ENCODE measurements around the gene RPL26.
"Not testable (repeated sequence)": the region's sequence is repeated elsewhere in the genome, so short reads cannot be mapped to it uniquely, and the experiment has no call there.

RPL26 gene

DNA sequence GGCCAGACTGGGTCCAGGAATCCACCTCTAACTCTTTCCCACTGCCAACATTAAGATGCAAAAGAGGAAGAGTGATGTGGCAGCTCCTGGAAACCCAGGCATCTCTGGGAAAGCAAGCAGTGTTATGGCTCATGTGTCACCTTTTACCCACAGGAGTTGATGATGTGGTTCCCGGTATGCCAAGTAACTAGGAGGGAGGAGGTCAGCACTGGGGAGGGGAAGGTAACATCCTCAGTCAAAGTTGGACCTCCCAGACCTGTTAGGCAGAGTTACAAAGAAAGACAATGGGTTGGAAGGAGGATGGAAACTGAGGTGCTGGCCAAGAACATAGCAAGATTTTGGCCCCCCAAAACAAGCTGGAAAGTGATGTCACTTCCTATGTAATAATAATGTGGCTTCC lies 17.9 kb downstream of the RPL26 start:
- DNase-seq (ENCODE audit: low read depth in 2 of 2) = no peak

DNA sequence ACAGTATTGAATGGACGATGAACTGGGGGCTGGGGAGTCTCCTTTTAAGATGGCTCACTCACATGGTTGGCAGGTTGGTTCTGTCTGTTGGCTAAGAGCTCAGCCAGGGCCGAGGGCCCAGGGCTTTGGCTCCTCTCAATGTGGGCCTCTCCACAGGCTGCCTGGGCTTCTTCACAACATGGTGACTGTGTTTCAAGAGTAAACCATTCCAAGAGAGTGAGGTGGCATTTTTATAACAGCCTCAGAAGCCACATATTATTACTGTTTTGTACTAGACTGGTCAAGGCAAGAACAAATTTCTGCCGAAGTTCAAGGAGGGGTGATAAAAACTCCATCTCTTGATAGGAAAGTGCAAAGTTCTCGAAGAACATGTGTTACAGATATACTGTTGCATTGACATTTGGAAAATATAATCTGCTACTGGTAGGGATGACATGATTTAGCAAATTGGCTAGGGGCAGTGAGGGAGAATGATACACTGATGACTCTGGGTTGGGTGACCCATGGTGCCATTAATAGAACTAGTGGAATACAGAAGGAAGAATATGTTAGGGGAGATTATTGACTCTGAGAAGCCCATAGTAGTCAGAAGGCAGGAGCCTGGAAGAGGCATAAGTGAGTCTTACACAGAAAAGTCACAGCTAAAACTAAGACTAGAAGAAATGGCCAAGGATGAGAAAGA lies 20.2 kb downstream of the RPL26 start:
- DNase-seq (ENCODE audit: low read depth in 2 of 2) = no peak

DNA sequence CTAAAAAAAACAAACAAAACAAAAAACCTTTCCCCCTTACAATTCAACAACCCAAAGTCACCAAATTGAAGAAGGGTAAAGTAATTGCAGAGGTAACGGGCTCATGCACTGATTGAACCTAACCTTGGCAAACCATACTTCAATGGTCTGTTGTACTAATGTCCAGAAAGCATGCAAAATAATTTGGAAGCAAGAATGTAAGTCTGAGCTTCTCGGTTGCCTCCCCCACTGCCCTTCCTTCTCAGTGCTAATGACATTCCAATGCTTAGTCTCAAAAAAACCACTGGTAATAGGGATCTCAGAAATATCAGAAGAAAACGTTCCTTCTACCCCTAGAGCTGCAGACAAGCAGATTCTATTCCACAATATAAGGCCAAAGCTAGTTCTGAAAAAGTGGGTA lies 22.2 kb downstream of the RPL26 start:
- DNase-seq (ENCODE audit: low read depth in 2 of 2) = no peak

DNA sequence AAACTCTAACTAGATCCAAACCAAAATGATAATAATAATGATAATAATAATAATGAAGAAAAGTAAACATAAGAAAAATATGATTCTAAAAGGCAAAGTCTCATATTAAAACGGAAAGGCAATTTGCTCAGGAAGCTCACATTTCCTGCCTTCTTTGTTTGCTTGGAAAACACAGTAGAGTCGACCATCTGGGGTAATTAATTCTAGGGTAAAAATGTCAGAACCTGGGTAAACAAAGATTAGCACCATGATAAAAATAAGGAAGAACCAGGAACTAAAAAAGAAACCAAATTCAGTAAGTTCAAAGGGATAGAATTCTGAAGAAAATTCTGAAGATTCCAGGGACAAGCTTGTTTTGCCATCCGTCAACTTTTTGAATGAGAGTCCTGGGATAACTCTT lies 22.7 kb downstream of the RPL26 start:
- no peak for DNase-seq (ENCODE audit: low read depth in 2 of 2)

DNA sequence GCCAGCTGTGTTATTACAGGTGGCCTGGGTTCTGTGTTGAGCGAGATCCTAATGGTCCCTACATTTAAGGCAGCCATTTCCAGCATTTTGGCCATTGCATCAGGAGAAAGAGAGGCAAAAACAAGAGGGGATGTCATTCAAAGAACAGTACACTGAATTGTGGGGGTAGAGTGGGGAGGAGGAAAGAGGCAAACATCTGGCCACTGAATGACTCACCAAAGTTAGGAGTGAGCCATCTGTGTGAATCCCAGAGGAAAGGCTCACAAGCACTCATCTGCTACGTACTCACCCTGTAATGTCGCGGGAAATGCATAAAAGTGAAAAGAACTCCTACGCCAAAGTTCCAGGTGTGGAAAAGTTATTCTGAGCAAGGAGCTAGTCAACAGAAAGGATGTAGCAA lies 23.2 kb downstream of the RPL26 start:
- DNase-seq (ENCODE audit: low read depth in 2 of 2) = no peak

DNA sequence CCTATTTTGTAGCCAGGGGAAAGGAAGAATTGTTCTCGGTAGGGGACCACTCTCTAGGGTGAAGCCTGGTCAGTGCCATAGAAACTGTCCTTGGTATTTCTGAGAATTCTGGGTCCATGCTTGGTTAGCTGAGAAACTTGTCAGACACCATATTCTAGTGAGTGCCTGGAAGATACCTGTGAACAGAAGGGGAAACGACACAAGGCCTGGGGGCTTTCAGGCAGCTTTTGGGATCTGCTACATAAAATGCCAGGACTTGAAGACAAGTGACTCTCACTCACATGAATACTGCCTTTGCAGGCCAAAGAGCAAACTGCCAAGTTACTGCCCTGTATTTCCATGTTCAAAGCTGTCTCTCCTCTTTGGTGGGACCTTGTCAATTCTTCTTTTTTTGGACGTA lies 25.1 kb downstream of the RPL26 start:
- no peak for DNase-seq (ENCODE audit: low read depth in 2 of 2)

DNA sequence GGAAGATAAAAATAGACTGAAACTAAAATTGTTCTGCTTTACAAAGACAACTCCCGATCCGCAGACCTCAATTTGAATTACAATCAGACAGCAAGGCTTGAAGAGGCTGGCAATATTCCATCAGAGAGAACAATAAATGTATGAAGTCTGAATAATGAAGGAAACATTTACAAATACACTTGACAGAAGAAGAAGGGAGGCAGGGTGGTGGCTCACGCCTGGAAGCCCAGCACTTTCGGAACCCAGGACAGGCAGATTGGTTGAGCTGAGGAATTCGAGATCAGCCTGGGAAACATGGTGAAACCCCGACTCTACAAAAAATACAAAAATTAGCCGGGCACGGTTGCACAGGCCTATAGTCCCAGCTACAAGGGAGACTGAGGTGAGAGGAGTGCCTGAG lies 28.8 kb downstream of the RPL26 start:
- DNase-seq (ENCODE audit: low read depth in 2 of 2) = no peak

DNA sequence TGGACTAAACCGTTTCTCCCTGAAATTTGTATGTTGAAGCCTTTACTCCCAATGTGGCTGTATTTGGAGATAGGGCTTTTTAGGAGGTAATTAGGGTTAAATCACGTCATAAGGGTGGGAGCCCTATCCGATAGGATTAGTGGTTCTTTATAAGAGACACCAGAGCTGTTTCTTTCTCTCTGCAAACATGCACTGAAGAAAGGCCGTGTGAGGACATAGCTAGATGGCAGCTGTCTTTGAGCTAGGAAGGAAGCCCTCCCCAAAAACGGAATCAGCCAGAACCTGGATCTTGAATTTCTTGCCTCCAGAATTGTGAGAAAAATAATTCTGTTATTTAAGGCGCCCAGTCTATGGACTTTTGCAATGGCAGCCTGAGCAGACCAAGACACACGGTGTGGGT lies 29.3 kb downstream of the RPL26 start:
- no peak for DNase-seq (ENCODE audit: low read depth in 2 of 2)

DNA sequence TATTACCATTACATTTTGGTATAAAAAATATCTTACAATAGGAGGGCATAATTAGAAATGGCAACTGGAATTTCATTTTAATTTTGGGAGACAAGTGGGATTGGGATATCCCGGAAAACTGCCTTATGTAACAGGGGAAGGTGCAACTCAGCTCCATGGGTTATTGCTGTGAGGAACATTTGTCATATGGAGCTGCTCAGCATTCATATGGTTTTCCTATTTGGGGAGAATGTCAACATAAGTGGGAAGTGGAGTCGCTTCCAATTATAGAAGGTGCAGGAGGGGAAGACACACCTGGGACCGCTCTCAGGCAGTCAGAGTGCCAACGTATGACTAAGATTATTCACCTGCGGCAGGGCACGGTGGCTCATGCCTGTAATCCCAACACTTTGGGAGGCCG lies 32.7 kb downstream of the RPL26 start:
- DNase-seq (ENCODE audit: low read depth in 2 of 2) = no peak

DNA sequence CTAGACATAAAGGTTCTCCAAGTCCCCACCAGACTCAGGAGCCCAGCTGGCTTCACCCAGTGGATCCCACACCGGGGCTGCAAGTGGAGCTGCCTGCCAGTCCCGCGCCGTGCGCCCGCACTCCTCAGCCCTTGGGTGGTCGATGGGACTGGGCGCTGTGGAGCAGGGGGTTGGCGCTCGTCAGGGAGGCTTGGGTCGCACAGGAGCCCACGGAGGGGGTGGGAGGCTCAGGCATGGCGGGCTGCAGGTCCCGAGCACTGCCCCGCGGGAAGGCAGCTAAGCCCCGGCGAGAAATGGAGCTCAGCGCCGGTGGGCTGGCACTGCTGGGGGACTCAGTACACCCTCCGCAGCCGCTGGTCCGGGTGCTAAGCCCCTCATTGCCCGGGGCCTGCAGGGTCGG lies 36.0 kb downstream of the RPL26 start:
- DNase-seq (ENCODE audit: low read depth in 2 of 2) = not testable (repeated sequence)

DNA sequence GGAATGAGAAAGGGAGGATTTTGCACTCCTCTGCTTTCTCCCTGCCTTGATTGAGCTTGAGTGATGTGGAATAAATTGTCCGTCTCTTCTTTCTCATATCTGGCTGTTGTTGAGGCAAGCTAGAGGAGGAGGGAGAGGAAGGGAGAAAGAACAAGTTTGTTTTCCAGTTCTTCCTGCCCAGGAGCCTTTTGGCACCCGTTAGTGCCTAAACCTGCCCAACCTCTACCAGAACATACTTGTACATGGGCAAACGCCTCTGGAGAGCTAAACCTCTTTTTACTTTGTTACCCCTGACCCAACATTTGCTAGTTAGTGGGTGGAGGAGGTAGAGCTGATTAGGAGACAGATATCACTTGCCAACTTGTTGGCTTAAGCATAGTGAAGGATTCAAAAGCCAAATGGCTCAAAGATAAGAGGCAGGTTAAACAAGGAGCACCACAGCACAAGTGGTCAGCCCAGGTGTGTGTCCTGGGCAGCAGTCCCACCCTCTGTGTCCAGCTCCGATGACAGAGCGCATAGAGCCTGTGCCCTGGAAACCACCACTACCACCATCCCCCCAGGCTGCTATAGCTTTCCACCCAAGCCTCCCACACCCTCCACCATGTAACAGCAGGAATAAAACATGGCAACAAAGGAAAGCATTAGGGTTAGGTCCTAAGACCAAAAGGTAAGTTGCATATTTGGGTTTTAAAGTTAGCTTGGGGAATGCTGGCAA lies 36.9 kb downstream of the RPL26 start:
- no peak for DNase-seq (ENCODE audit: low read depth in 2 of 2)

DNA sequence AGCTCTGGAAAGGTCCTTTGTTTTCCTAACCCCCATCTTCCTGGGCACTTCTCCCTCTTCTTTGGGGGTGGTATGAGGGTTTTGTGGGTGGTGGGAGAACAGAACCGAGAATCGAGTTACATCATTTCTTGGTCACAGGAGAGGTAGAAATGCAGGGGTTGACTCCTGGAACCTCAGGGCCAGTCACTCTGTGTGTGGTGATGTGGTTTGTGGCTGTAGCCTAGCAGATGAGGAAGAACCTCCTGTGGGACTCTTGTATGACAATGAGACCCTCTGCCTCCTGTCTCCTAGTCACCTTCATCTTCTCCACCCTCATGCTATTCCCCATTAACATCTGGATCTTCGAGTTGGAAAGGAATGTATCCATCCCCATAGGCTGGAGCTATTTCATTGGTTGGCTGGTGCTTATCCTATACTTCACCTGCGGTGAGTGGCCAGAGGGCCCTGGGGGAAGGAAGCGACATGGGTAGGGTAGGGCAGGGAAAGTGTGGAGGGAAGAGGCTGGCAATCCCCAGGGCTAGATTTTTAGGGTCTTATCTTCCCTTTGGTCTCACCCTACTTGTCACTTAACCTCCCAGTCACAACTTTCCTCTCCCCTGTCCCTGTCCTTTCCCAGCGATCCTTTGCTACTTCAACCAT lies 37.8 kb downstream of the RPL26 start:
- DNase-seq (ENCODE audit: low read depth in 2 of 2) = no peak

DNA sequence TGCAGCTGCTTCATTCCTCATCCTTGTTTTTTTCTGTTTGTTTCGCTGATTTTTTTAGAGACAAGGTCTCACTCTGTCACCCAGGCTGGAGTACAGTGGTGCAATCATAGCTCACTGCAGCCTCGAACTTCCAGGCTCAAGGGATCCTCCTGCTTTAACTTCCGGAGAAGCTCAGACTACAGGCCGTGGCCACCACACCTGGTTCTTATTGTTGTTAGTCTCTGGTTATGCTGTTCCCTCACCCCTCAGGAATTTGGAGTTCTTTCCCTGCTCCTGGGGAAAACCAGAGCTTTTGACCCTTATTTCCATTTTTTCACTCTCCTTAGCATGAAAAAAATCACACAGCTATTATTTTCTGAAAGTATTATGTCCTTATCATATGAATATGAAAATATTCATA lies 41.5 kb downstream of the RPL26 start:
- no peak for DNase-seq (ENCODE audit: low read depth in 2 of 2)

DNA sequence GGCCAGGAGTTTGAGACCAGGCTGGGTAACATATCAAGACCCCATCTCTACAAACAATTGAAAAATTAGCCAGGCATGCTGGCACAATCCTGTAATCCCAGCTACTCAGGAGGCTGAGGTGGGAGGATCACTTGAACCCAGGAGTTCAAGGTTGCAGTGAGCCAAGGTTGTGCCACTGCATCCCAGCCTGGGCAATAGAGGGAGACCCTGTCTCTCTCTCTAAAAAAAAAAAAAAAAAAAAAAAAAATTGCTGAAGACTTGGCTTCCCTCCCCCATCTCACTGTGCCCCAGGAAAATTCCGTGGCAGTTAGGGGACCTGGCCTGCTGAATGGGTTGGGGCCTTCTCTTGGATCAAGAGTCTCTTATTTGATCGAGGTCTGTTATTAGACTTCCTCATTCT lies 43.5 kb downstream of the RPL26 start, which contains the start of gene ODF4:
Gene ODF4 (plus strand): TSS at position 301 of the 400 bp plus-strand sequence. CDS start 212 bp downstream, outside the sequence.
- no peak for DNase-seq (ENCODE audit: low read depth in 2 of 2)

DNA sequence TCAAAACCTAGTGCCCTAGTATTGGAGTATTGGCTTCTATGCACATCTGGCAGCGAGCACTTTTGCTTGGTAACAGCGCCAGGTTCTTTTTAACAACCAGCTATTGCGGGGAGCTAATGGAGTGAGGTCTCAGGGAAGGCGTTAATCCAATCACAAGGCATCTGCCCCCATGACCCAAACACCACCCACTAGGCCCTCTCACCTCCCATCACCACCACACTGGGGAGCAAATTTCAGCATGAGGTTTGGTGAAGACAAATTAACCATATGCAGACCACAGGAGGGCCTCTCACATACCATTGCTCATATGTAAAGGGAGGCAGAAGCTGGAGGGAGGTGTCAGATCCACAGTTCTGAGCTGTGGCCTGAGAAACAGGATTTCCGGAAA lies 44.2 kb downstream of the RPL26 start:
- no peak for DNase-seq (ENCODE audit: low read depth in 2 of 2)

DNA sequence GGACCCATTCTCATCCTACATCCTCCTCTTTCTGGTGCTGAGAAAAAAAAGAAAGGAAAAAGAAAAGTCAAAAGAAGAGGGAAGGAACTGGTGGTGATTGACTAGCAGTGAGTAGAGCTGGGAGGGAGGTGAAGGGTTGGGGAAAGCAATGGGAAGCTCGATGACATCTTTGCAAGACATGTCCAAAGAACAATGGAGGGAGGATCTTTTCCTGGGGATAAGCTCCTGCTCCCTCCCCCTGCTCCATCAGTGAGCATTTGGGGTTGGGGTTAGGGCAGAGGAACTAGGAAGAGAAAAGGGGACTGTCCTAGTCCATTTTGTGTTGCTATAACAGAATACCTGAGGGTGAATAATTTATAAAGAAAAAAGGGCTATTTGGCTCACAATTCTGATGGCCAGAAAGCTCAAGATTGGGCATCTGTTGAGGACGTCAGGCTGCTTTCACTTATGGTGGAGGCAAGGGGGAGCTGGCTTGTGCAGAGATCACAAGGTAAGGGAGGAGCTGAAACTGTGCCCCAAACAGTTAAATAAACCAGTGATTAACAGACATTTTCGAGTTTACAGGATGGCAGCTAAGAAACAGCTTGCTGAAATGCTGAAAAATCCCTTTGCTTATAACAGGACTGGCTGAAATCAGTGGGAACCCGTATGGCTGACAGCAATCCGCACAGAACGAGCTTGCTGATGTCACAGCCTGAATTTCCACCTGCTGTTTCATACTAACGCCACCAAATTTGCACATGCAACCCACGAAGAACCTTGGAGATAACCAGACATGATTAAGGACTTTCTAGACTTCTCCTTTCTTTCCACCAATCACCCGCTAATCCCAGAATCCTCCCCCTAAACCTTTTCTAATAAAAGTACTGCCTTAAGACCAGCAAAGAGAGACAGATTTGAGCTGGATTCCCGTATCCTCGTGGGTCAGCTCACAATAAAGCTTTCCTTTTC lies 44.9 kb downstream of the RPL26 start:
- DNase-seq (ENCODE audit: low read depth in 2 of 2) = no peak

DNA sequence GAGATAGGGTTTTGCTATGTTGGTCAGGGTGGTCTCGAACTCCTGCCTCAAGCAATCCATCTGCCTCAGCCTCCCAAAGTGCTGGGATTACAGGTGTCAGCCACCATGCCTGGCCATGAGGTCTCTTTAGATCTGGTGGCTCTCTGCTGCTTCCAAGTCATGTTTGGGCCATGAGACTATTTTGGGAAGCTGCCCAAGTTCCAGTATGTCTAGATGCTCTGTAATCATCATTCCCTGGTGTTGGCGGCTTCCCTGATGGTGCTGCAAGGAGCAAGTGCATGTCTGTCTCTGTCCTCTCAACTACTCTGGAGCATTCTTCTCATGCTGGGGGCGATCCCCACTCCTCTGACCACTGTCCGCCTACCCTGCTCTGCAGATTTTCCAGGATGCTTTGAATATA lies 49.7 kb downstream of the RPL26 start:
- DNase-seq (ENCODE audit: low read depth in 2 of 2) = no peak

DNA sequence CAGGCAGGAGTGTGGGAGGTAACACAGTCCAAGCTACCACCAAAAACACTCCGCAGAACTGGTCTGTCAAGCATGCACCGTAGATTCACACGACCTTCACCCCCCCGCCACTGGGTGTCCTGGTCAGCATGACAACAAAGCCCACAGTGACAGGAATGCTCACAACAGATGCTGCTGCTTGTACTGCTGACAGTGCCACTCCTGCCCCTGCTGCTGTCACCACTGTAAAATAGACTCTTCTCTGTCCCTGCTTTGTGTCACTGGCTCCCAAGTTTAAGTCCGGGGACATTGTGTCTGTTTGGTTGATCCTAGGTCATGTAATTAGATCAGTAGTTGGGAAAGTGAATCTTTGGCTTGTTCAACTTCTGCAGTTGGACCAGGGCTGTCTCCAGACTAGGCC lies 50.3 kb downstream of the RPL26 start:
- no peak for DNase-seq (ENCODE audit: low read depth in 2 of 2)

DNA sequence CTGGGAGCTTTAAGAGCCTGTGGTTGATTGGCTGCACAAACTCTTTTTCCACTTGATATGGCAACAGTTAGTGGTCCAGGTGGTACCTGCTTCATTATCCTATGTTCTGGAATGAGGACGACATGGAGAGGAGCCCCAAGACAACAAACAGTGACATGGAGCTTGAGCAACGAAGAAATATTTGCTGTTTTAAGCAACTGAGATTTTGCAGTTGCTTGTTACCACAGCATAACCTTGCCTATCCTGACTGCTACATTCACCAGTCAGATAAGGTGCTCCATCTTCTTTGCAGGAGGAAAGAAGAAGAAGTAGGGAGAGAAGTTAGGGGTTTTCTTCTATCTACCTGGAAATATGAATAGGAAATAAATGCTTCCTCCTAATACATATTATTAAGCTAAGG lies 50.9 kb downstream of the RPL26 start:
- DNase-seq (ENCODE audit: low read depth in 2 of 2) = no peak

Measured in stimulated activated CD4-positive, alpha-beta T cell treated with anti-CD3 and anti-CD28 coated beads, Interleukin-12 subunit alpha, Interleukin-12 subunit beta, amount 100 ng/mL, for 24 hours (primary cell).